GM10847 (cell line): ENCODE measurements around the gene NPHP4.

Experiments
- POLR2A ChIP-seq: IDR thresholded peaks from 2 replicates; pipeline ENCODE4 v1.6.1; 2011; ENCODE audit not compliant: insufficient read length; ENCODE audit errors: extremely low read depth

NPHP4 gene

GRCh38 chr1:5992026-5992813 lies at the start of gene NPHP4:
Gene NPHP4 (minus strand): TSS chr1:5992425. CDS start chr1:5986289, 6,136 bp downstream.
- peak; percentile 38 for TF ChIP-seq POLR2A

GRCh38 chr1:6041432-6042062 lies 49.3 kb upstream of the NPHP4 start:
- TF ChIP-seq POLR2A = no peak

GRCh38 chr1:6040861-6041415 lies 48.7 kb upstream of the NPHP4 start:
- TF ChIP-seq POLR2A = no peak

GRCh38 chr1:6040444-6040843 lies 48.2 kb upstream of the NPHP4 start:
- TF ChIP-seq POLR2A = no peak

GRCh38 chr1:6039031-6039430 lies 46.8 kb upstream of the NPHP4 start:
- no peak for TF ChIP-seq POLR2A

GRCh38 chr1:6038603-6039002 lies 46.4 kb upstream of the NPHP4 start:
- no peak for TF ChIP-seq POLR2A

GRCh38 chr1:6037338-6037762 lies 45.1 kb upstream of the NPHP4 start:
- no peak for TF ChIP-seq POLR2A

GRCh38 chr1:6035719-6036118 lies 43.5 kb upstream of the NPHP4 start:
- TF ChIP-seq POLR2A = no peak

GRCh38 chr1:6035303-6035702 lies 43.1 kb upstream of the NPHP4 start:
- TF ChIP-seq POLR2A = no peak

- TF ChIP-seq POLR2A = no peak
These were observed 42.5 kb upstream of the NPHP4 start for GRCh38 chr1:6034750-6035096.

- no peak for TF ChIP-seq POLR2A
These were observed 41.9 kb upstream of the NPHP4 start for GRCh38 chr1:6033986-6034749.

- no peak for TF ChIP-seq POLR2A
These were observed 40.9 kb upstream of the NPHP4 start for GRCh38 chr1:6033124-6033523.

GRCh38 chr1:6030547-6031261 lies 38.5 kb upstream of the NPHP4 start:
- no peak for TF ChIP-seq POLR2A

GRCh38 chr1:6030132-6030531 lies 37.9 kb upstream of the NPHP4 start:
- TF ChIP-seq POLR2A = no peak

- no peak for TF ChIP-seq POLR2A
These were observed 37.1 kb upstream of the NPHP4 start for GRCh38 chr1:6029351-6029750.
